ENCODE results near the gene TMC5.

- TF ChIP-seq CTCF (IDR thresholded peaks at IDR 0.05; ENCODE audit: low read depth, low read length) (no peak), POLR2A (IDR thresholded peaks at IDR 0.05; ENCODE audit: extremely low read depth, insufficient read length) (no peak), MAX (IDR thresholded peaks at IDR 0.05; ENCODE audit: low read depth, low read length) (no peak), MYC (IDR thresholded peaks at IDR 0.05; ENCODE audit: low read depth, low read length) (no peak)
Measured at GRCh38 chr16:19393226-19394111, 24.2 kb upstream of the TMC5 start.

Data from NB4 (cell line).